ENCODE measurements around the gene S100A13. TPM values are rescaled to one million over a fixed set of nuclear protein-coding genes. Genes with fewer than 3 reads are reported as not detected.

S100A13 gene
- total RNA-seq, 2 donors from 2014 or later: 64.2 to 82.9 TPM

- Histone ChIP-seq H3K4me3 (no peak overlapping the region), H3K4me1 (ENCODE audit: control insufficient read depth in 1 of 2, low read depth in 2 of 2) (peaks cover 5 to 33% of the 10 kb centered on the region in 2 donors), H3K27me3 (replicated peaks; ENCODE audit: insufficient read depth) (no peaks in the 10 kb centered on the region), H3K27ac (peak overlapping the region; percentile 64 to 75), H3K36me3 (no peaks in the 10 kb centered on the region), H3K9me3 (no peaks in the 10 kb centered on the region)
- no peak for TF ChIP-seq CTCF (IDR thresholded peaks at IDR 0.05)
- no peak for ATAC-seq (ENCODE audit: insufficient number of reproducible peaks, low FRiP score, low read depth)
- no peak for DNase-seq (ENCODE audit: low spot score)
Observed at GRCh38 chr1:153573351-153573750, 54.0 kb downstream of the S100A13 start.

- Histone ChIP-seq H3K27ac (peak overlapping the region; percentile 64 to 75), H3K9me3 (no peaks in the 10 kb centered on the region), H3K27me3 (replicated peaks; ENCODE audit: insufficient read depth) (no peaks in the 10 kb centered on the region), H3K36me3 (no peaks in the 10 kb centered on the region), H3K4me3 (peak overlapping the region; percentile 27), H3K4me1 (ENCODE audit: control insufficient read depth in 1 of 2, low read depth in 2 of 2) (peaks cover 12 to 35% of the 10 kb centered on the region in 2 donors)
- peak; percentile 77 for DNase-seq (ENCODE audit: low spot score)
- peak; percentile 87 for ATAC-seq (ENCODE audit: insufficient number of reproducible peaks, low FRiP score, low read depth)
- peak; percentile 76 for TF ChIP-seq CTCF (IDR thresholded peaks at IDR 0.05)
Observed at GRCh38 chr1:153572569-153573015, 54.7 kb downstream of the S100A13 start.

- no peak overlapping the region for H3K4me3 ChIP-seq
- no peaks in the 10 kb centered on the region for H3K27me3 ChIP-seq (replicated peaks; ENCODE audit: insufficient read depth)
- H3K27ac ChIP-seq: peak overlapping the region; percentile 64 to 75
- DNase-seq (ENCODE audit: low spot score) (no peak), ATAC-seq (ENCODE audit: insufficient number of reproducible peaks, low FRiP score, low read depth) (no peak)
- TF ChIP-seq CTCF (IDR thresholded peaks at IDR 0.05): no peak
- H3K4me1 ChIP-seq (ENCODE audit: control insufficient read depth in 1 of 2, low read depth in 2 of 2): peaks cover 21 to 39% of the 10 kb centered on the region in 2 donors
- H3K36me3 ChIP-seq: no peaks in the 10 kb centered on the region
- H3K9me3 ChIP-seq: no peaks in the 10 kb centered on the region
Observed at GRCh38 chr1:153571706-153572105, 55.6 kb downstream of the S100A13 start.

GRCh38 chr1:153570874-153571273 lies 56.4 kb downstream of the S100A13 start:
- Histone ChIP-seq H3K4me1 (ENCODE audit: control insufficient read depth in 1 of 2, low read depth in 2 of 2) (peaks cover 26 to 46% of the 10 kb centered on the region in 2 donors), H3K4me3 (no peak overlapping the region), H3K27ac (no peak overlapping the region), H3K9me3 (no peaks in the 10 kb centered on the region), H3K27me3 (replicated peaks; ENCODE audit: insufficient read depth) (no peaks in the 10 kb centered on the region), H3K36me3 (no peaks in the 10 kb centered on the region)
- ATAC-seq (ENCODE audit: insufficient number of reproducible peaks, low FRiP score, low read depth): no peak
- DNase-seq (ENCODE audit: low spot score): no peak
- TF ChIP-seq CTCF (IDR thresholded peaks at IDR 0.05): no peak

- ATAC-seq (ENCODE audit: insufficient number of reproducible peaks, low FRiP score, low read depth) (no peak), DNase-seq (ENCODE audit: low spot score) (no peak)
- Histone ChIP-seq H3K4me1 (ENCODE audit: control insufficient read depth in 1 of 2, low read depth in 2 of 2) (peaks cover 33 to 56% of the 10 kb centered on the region in 2 donors), H3K27me3 (replicated peaks; ENCODE audit: insufficient read depth) (no peaks in the 10 kb centered on the region), H3K27ac (no peak overlapping the region), H3K9me3 (no peaks in the 10 kb centered on the region), H3K36me3 (no peaks in the 10 kb centered on the region), H3K4me3 (no peak overlapping the region)
- no peak for TF ChIP-seq CTCF (IDR thresholded peaks at IDR 0.05)
Observed at GRCh38 chr1:153569465-153569864, 57.8 kb downstream of the S100A13 start.

Other genes with a start within 250 kb of the S100A13 start
- gene S100A8, start 236.4 kb downstream of the S100A13 start, total RNA-seq: 10 to 100 TPM; 31.5 to 95.4 TPM
- not detected for gene S100A7A, start 211.0 kb downstream of the S100A13 start, total RNA-seq
- not detected for gene S100A7, start 166.9 kb downstream of the S100A13 start, total RNA-seq
- gene S100A6, start 91.5 kb downstream of the S100A13 start, total RNA-seq: 100 to 1,000 TPM; 367 to 608 TPM
- not detected for gene S100A5, start 86.6 kb downstream of the S100A13 start, total RNA-seq
- gene S100A4, start 81.7 kb downstream of the S100A13 start, total RNA-seq: 1,000 to 10,000 TPM in 1 of 2 donors, 100 to 1,000 TPM in 1; 514 to 1,429 TPM
- 10 to 100 TPM in 1 of 2 donors, 1 to 10 TPM in 1; 3.1 to 25.0 TPM for gene S100A3, start 78.2 kb downstream of the S100A13 start, total RNA-seq
- gene S100A2, start 61.7 kb downstream of the S100A13 start, total RNA-seq: 1 to 10 TPM; 1.1 to 2.9 TPM
- gene S100A16, start 14.4 kb downstream of the S100A13 start, total RNA-seq: 10 to 100 TPM; 81.1 to 82.3 TPM
- gene S100A14, start 11.2 kb downstream of the S100A13 start, total RNA-seq: 1 to 10 TPM; 4.2 to 4.9 TPM
- not detected for gene S100A1, start 929 bp upstream of the S100A13 start, total RNA-seq
- 10 to 100 TPM; 39.0 to 78.0 TPM for gene CHTOP, start 6.6 kb upstream of the S100A13 start, total RNA-seq
- 10 to 100 TPM; 37.9 to 41.6 TPM for gene SNAPIN, start 31.2 kb upstream of the S100A13 start, total RNA-seq
- gene ILF2, start 43.5 kb upstream of the S100A13 start, total RNA-seq: 10 to 100 TPM; 75.7 to 81.8 TPM
- gene NPR1, start 51.2 kb upstream of the S100A13 start, total RNA-seq: 100 to 1,000 TPM; 279 to 293 TPM
- gene INTS3, start 100.5 kb upstream of the S100A13 start, total RNA-seq: 10 to 100 TPM; 63.8 to 68.8 TPM
- gene SLC27A3, start 147.9 kb upstream of the S100A13 start, total RNA-seq: 100 to 1,000 TPM in 1 of 2 donors, 10 to 100 TPM in 1; 71.7 to 116 TPM